Measurements from ENCODE around the gene STRAP.
"Not testable (repeated sequence)": the region's sequence is repeated elsewhere in the genome, so short reads cannot be mapped to it uniquely, and the experiment has no call there.

Gene STRAP

DNA sequence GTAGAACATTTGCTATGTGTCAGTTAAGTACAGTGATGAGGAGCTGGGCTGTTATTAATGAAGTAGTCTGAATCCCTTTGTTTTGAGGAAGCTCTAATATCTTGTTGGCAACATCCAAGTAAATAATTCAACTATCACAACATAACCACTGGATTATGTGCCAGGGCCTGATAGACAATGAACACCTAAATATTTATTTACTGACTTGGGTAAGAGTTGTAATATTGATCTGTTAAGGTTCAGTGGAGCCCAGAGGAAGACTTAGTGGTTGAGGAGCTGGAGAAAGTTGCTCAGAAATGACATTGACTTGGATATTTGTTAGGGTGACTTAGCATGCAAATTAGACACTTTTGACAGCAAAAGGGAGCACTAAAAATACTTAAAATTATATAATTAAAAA, 55.7 kb downstream of the STRAP start:
- in situ Hi-C loops (cut with MboI; ENCODE audit: low sequenced_read_pairs, unreplicated experiment): no loop called here
- TF ChIP-seq, protein P1, sequence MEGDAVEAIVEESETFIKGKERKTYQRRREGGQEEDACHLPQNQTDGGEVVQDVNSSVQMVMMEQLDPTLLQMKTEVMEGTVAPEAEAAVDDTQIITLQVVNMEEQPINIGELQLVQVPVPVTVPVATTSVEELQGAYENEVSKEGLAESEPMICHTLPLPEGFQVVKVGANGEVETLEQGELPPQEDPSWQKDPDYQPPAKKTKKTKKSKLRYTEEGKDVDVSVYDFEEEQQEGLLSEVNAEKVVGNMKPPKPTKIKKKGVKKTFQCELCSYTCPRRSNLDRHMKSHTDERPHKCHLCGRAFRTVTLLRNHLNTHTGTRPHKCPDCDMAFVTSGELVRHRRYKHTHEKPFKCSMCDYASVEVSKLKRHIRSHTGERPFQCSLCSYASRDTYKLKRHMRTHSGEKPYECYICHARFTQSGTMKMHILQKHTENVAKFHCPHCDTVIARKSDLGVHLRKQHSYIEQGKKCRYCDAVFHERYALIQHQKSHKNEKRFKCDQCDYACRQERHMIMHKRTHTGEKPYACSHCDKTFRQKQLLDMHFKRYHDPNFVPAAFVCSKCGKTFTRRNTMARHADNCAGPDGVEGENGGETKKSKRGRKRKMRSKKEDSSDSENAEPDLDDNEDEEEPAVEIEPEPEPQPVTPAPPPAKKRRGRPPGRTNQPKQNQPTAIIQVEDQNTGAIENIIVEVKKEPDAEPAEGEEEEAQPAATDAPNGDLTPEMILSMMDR (IDR thresholded peaks at IDR 0.05; ENCODE audit: borderline replicate concordance, control extremely low read depth, extremely low read depth, insufficient read depth, missing control alignments): no peak
- no peak for DNase-seq (ENCODE audit: low spot score)

DNA sequence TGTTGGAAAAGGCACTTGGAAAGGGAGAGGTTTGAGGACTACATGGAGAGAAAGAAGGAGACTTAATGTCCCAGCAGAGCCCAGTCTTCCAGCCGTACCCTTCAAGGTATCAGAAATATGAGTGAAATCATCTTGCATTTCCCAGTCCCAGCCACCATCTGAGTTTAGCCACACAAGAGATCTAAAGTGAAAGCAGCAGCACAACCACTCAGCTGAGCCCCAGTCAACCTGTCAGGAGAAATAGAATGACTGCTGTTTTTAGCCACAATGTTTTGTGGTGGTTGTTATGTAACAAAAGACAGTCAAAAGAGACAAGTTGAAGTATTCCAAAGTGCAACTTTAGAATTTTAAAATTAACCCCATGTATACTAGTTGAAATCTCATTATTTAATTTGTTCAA, 56.9 kb downstream of the STRAP start:
- TF ChIP-seq, protein P1 (IDR thresholded peaks at IDR 0.05; ENCODE audit: borderline replicate concordance, control extremely low read depth, extremely low read depth, insufficient read depth, missing control alignments): no peak
- no peak for DNase-seq (ENCODE audit: low spot score)
- in situ Hi-C loops (cut with MboI; ENCODE audit: low sequenced_read_pairs, unreplicated experiment): no loop called here

GRCh38 chr12:15942475-15942874, 60.3 kb downstream of the STRAP start:
- TF ChIP-seq, protein P1 (IDR thresholded peaks at IDR 0.05; ENCODE audit: borderline replicate concordance, control extremely low read depth, extremely low read depth, insufficient read depth, missing control alignments): no peak
- no peak for DNase-seq (ENCODE audit: low spot score)
- in situ Hi-C loops (cut with MboI; ENCODE audit: low sequenced_read_pairs, unreplicated experiment): no loop called here

GRCh38 chr12:15943519-15943918, 61.3 kb downstream of the STRAP start:
- DNase-seq (ENCODE audit: low spot score); in situ Hi-C loops (cut with MboI; ENCODE audit: low sequenced_read_pairs, unreplicated experiment): not testable (repeated sequence)

GRCh38 chr12:15948461-15948860, 66.3 kb downstream of the STRAP start:
- in situ Hi-C loops (cut with MboI; ENCODE audit: low sequenced_read_pairs, unreplicated experiment): not testable (repeated sequence)

More at GRCh38 chr12:15948461-15948860, 66.3 kb downstream of the STRAP start:
- DNase-seq (ENCODE audit: low spot score): not testable (repeated sequence)
